ENCODE measurements around the gene GABARAP.
"Not testable (repeated sequence)": the region's sequence is repeated elsewhere in the genome, so short reads cannot be mapped to it uniquely, and the experiment has no call there.

The GABARAP gene

DNA sequence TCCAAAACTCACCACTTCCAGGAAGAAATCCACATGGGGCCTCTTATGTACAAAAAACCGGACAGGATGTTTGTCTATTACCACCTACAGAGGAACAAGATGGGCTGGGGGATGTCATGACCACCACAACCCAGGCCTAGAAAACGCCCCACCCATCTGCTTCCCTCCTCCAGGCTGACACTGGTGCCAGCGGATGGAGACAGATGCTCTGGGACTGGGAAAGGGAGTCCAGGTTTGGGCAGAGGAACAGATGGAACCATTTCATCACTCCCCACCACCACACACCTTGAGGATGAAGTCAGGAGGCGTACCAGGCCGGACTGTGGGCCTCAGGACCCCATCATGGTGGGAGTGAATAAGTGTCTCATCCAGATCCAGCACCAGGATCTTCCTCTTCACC lies 4.5 kb upstream of the GABARAP start:
- intact Hi-C loops (cut with DNase I; ENCODE audit: low total_unique reads), result no loop called here
- Histone ChIP-seq H3K4me3 (no peak overlapping the region), H3K27ac (no peak overlapping the region), H3K9me3 (no peaks in the 10 kb centered on the region), H3K4me1 (peaks cover 0 to 40% (median 28%) of the 10 kb centered on the region in 4 donors), H3K36me3 (peaks cover 13 to 34% (median 33%) of the 10 kb centered on the region in 3 donors), H3K27me3 (no peaks in the 10 kb centered on the region)
- no peak for DNase-seq
- TF ChIP-seq, protein P1, sequence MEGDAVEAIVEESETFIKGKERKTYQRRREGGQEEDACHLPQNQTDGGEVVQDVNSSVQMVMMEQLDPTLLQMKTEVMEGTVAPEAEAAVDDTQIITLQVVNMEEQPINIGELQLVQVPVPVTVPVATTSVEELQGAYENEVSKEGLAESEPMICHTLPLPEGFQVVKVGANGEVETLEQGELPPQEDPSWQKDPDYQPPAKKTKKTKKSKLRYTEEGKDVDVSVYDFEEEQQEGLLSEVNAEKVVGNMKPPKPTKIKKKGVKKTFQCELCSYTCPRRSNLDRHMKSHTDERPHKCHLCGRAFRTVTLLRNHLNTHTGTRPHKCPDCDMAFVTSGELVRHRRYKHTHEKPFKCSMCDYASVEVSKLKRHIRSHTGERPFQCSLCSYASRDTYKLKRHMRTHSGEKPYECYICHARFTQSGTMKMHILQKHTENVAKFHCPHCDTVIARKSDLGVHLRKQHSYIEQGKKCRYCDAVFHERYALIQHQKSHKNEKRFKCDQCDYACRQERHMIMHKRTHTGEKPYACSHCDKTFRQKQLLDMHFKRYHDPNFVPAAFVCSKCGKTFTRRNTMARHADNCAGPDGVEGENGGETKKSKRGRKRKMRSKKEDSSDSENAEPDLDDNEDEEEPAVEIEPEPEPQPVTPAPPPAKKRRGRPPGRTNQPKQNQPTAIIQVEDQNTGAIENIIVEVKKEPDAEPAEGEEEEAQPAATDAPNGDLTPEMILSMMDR (IDR thresholded peaks at IDR 0.05), result no peak

DNA sequence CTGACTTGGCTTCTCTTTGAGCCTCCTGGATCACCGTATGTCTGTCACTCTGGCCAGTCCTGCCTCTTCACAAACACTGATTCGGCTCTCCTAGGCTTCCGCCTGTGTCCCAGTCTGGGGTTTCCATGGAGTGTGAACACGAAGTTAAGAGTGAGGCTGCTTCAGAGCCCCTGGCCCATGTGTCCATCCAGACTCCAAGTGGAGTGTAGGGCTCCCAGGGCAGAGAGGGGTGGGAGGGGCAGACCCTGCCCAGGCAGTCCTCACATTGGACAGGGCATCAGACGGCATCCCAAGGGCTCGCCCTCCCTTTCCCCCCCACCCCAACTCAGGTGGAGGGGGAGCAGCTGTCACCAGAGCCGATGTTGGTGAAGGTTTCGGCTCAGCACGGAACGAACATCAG lies 1.6 kb upstream of the GABARAP start:
- Histone ChIP-seq H3K36me3 (peaks cover 25 to 46% (median 45%) of the 10 kb centered on the region in 3 donors), H3K27ac (peak overlapping the region; percentile 95 to 97), H3K4me1 (peaks cover 0 to 36% (median 27%) of the 10 kb centered on the region in 4 donors)
- H3K4me3 ChIP-seq; H3K9me3 ChIP-seq; DNase-seq; intact Hi-C loops (cut with DNase I; ENCODE audit: low total_unique reads); H3K27me3 ChIP-seq: not testable (repeated sequence)

DNA sequence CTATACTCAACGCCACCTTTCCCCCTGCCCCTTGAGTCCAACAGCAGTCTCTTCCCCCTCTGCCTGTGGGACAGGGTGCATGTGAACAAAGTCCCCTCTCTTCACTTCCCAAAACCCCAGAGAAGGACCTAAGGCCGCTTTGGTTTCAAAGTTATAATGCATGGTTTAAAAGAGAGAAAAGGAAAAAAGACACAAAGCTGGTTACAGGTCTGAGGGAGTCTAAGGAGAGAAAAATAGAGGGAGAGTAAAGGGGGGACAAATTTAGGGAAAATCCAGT lies 1.1 kb upstream of the GABARAP start:
- Histone ChIP-seq H3K27ac (peak overlapping the region; percentile 95 to 97), H3K27me3 (no peaks in the 10 kb centered on the region), H3K4me1 (peaks cover 0 to 32% (median 25%) of the 10 kb centered on the region in 4 donors), H3K36me3 (peaks cover 25 to 46% (median 45%) of the 10 kb centered on the region in 3 donors), H3K9me3 (no peaks in the 10 kb centered on the region), H3K4me3 (peak overlapping the region; percentile 73 to 77)
- intact Hi-C loops (cut with DNase I; ENCODE audit: low total_unique reads), result no loop called here
- DNase-seq, result no peak
- TF ChIP-seq, protein P1 (IDR thresholded peaks at IDR 0.05), result no peak

DNA sequence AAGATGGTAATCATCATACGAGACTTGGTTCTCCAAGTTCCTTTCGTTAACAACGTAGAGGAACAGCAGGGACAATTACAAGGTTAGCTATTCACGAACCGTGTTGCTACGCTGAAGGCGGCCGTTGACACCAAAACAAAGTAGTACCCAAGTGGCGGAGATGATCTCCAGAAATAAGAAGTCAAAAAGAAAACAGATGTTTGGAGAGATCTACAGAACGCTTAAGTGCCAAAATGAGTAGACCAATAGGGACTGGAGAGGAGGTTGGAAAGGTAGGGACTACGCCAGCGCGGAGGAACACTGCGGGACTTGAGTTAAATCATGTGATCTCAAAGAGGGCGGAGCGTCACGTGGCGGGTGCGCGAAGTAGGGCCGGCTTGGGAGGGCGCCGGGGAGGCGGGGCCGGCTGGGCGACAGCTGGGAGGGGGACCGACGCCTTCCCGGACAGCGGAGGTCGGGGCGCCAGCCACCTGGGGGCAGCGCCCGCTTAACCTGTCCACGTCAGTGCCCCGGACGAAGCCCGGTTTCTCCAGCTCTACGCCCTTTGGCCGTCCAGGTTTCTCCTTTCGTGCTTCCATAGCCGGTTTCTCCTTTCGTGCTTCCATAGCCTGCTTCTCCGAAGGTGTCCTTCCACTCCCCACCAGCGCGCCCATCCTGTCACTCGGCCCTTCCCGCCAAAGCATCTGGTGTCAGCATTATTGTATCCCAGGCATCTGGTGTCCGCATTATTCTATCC lies 636 bp upstream of the GABARAP start:
- peaks cover 25 to 46% (median 45%) of the 10 kb centered on the region in 3 donors for H3K36me3 ChIP-seq
- peak overlapping the region; percentile 73 to 77 for H3K4me3 ChIP-seq
- peak overlapping the region; percentile 95 to 97 for H3K27ac ChIP-seq
- peak; percentile 95 to 97 for DNase-seq
- intact Hi-C loops (cut with DNase I; ENCODE audit: low total_unique reads), result no loop called here
- H3K9me3 ChIP-seq, result no peaks in the 10 kb centered on the region
- H3K4me1 ChIP-seq, result peaks cover 0 to 32% (median 23%) of the 10 kb centered on the region in 4 donors
- H3K27me3 ChIP-seq, result no peaks in the 10 kb centered on the region
- TF ChIP-seq, protein P1 (IDR thresholded peaks at IDR 0.05), result peak in 1 of 2 experiments; percentile 13

DNA sequence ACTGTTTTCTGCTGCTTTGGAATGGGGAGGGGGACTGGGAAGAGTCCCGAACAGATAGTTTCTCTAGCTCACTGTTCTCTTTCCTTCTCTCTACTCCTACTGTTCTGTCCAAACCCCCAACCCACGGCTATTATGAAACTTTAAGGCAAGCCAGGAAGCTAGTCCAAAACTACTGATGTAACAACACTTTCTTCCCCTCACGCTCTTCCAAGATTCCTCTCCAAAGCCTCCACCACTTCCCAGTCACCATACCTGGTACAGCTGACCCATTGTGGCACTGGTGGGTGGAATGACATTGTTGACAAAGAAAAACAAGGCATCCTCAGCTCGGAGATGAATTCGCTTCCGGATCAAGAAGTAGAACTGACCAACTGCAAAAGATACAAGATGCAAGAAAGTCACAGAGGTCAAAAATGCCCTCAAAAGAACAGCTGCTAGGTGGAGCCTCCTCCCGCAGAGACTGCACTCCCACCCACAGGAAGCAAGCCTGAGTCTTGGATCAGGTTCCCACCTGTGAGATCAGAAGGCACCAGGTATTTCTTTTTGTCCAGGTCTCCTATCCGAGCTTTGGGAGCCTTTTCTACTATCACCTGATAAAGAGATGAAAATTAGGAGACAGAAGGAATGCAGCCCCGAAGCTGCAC lies 1.0 kb downstream of the GABARAP start:
- Histone ChIP-seq H3K36me3 (peaks cover 18 to 44% (median 38%) of the 10 kb centered on the region in 3 donors), H3K4me3 (peak overlapping the region; percentile 73 to 77), H3K27me3 (no peaks in the 10 kb centered on the region), H3K27ac (peak overlapping the region; percentile 95 to 97), H3K9me3 (no peaks in the 10 kb centered on the region), H3K4me1 (peaks cover 0 to 43% (median 31%) of the 10 kb centered on the region in 4 donors)
- intact Hi-C loops (cut with DNase I; ENCODE audit: low total_unique reads), result no loop called here
- DNase-seq, result no peak
- TF ChIP-seq, protein P1 (IDR thresholded peaks at IDR 0.05), result no peak

DNA sequence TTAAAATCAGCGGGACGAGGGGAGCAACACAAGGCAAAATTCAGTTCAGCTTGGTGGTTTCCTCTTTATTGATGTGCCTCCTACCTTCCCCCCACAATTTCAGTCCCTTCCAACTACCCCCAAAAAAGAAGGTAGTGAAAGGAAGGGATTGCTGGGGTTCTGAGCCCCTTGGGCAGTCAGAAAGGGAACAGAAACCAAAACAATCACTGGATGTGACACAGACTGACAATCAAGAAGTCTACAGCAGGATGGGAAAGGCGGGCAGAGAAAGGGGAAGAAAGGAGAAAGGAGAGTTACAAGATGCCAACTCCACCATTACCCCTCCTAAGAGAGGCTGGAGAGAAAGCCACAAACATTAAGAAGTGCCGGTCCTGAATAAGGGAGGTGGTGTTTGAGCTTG lies 1.9 kb downstream of the GABARAP start:
- intact Hi-C loops (cut with DNase I; ENCODE audit: low total_unique reads), result no loop called here
- H3K4me1 ChIP-seq, result peaks cover 0 to 46% (median 31%) of the 10 kb centered on the region in 4 donors

More for the DNA sequence above, 1.9 kb downstream of the GABARAP start:
- Histone ChIP-seq H3K27me3 (no peaks in the 10 kb centered on the region), H3K9me3 (no peaks in the 10 kb centered on the region), H3K27ac (peak overlapping the region; percentile 95 to 97), H3K4me3 (peak overlapping the region; percentile 73 to 77), H3K36me3 (peaks cover 12 to 44% (median 38%) of the 10 kb centered on the region in 3 donors)
- TF ChIP-seq, protein P1 (IDR thresholded peaks at IDR 0.05), result no peak
- no peak for DNase-seq

All from tibial artery (tissue), 4 donors.